Smooth muscle cell (in vitro differentiated cells): ENCODE results near the gene MDP1. TPM values are rescaled to one million over a fixed set of nuclear protein-coding genes. Genes with fewer than 3 reads are reported as not detected.

Experiments
- DNase-seq: peaks from one replicate; lab custom pipeline; 2025; ENCODE audit not compliant: unreplicated experiment; lab: John Stamatoyannopoulos, UW
- H2AFZ ChIP-seq: fragments of 200-600 bp; sonication (generic); 2 replicates; pipeline ENCODE4 v1.6.0; 2016; ENCODE audit warnings: antibody characterized with exemption, low read depth, mild to moderate bottlenecking
- H3F3A ChIP-seq: fragments of 200-600 bp; sonication (generic); 2 replicates; pipeline ENCODE4 v1.6.0; 2017; ENCODE audit warnings: antibody characterized with exemption, low read depth
- H3K27ac ChIP-seq: fragments of 200-600 bp; sonication (generic); 2 replicates; pipeline ENCODE4 v1.5.1; 2016; ENCODE audit warnings: low read depth, mild to moderate bottlenecking
- H3K27me3 ChIP-seq: fragments of 200-600 bp; sonication (generic); 2 replicates; pipeline ENCODE4 v1.6.1; 2016; ENCODE audit warnings: low read depth, mild to moderate bottlenecking
- H3K36me3 ChIP-seq: fragments of 200-600 bp; sonication (generic); 2 replicates; pipeline ENCODE4 v1.5.1; 2016; ENCODE audit warnings: low read depth
- H3K4me1 ChIP-seq: fragments of 200-600 bp; sonication (generic); 2 replicates; pipeline ENCODE4 v1.5.1; 2016; ENCODE audit warnings: low read depth
- H3K4me2 ChIP-seq: fragments of 200-600 bp; sonication (generic); 2 replicates; pipeline ENCODE4 v1.6.0; 2016; ENCODE audit warnings: mild to moderate bottlenecking
- H3K4me3 ChIP-seq: fragments of 200-600 bp; sonication (generic); 2 replicates; pipeline ENCODE4 v1.5.1; 2016; ENCODE audit warnings: mild to moderate bottlenecking
- H3K79me2 ChIP-seq: fragments of 200-600 bp; sonication (generic); 2 replicates; pipeline ENCODE4 v1.6.0; 2016; ENCODE audit warnings: low read depth, mild to moderate bottlenecking
- H3K9ac ChIP-seq: fragments of 200-600 bp; sonication (generic); 2 replicates; pipeline ENCODE4 v1.6.0; 2016; ENCODE audit warnings: low read depth
- H3K9me3 ChIP-seq: fragments of 200-600 bp; sonication (generic); replicated peaks from 2 replicates; pipeline ENCODE4 v1.5.1; 2016; ENCODE audit warnings: low read depth
- H4K20me1 ChIP-seq: fragments of 200-600 bp; sonication (generic); 2 replicates; pipeline ENCODE4 v1.6.0; 2016; ENCODE audit warnings: low read depth
- WGBS: methylation state at CpG from one replicate; pipeline ENCODE4 v1.1.7; 2016; ENCODE audit warnings: low lambda C conversion rate; 5-methylcytosine and 5-hydroxymethylcytosine counted together
- polyA plus RNA-seq: library from polyadenylated mRNA; unstranded; fragments of >200 nt; fragmentation: Nextera tagmentation; extraction: Ambion mirVana; gene quantifications from 2 replicates; pipeline ENCODE4 v1.2.1, GENCODE V29; 2016
- total RNA-seq: library from RNA; depleted of rRNA; stranded (reverse); fragments of >200 nt; gene quantifications from 2 replicates; pipeline ENCODE4 v1.2.3, GENCODE V29; 2014
- TF ChIP-seq, protein P1 (sequence below): fragments of 200-600 bp; sonication (generic); IDR thresholded peaks from 2 replicates; pipeline ENCODE4 v1.5.1; 2017; ENCODE audit warnings: borderline replicate concordance, mild to moderate bottlenecking, antibody characterized with exemption; ENCODE audit not compliant: insufficient read depth, poor library complexity, severe bottlenecking

MDP1 gene
- total and polyA plus RNA-seq, 2 experiments from 2014 or later, result 31.0 to 42.3 TPM

DNA sequence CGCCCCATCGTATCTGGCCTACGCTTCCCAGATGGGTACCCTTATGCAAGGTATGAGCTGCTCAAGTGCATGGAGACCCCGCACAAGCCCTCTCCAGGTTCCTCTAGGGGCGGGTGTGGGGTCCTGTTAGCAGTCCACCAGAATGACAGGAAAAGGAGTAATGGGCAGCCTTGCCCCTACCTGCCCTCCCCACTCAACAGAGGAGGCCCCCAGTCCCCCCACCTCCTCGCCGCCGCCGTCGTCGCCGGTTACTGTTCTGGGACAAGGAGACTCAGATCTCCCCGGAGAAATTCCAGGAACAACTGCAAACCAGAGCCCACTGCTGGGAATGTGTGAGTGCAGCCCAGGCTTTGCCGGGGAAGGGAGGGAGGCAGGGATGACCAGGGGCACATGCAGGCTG, 38.0 kb downstream of the MDP1 start:
- H3K4me1 ChIP-seq, result no peaks in the 10 kb centered on the region
- no peak overlapping the region for H3K4me3 ChIP-seq
- H3K79me2 ChIP-seq, result no peaks in the 10 kb centered on the region
- no peaks in the 10 kb centered on the region for H4K20me1 ChIP-seq
- H3K27me3 ChIP-seq, result no peaks in the 10 kb centered on the region
- 96% methylated on average over 14 of the region's 14 CpGs for WGBS
- H3K9me3 ChIP-seq, result no peaks in the 10 kb centered on the region
- no peak overlapping the region for H3K4me2 ChIP-seq
- DNase-seq, result no peak
- no peak overlapping the region for H3K27ac ChIP-seq
- no peak overlapping the region for H3K9ac ChIP-seq
- no peaks in the 10 kb centered on the region for H3F3A ChIP-seq
- H2AFZ ChIP-seq, result no peak overlapping the region
- no peaks in the 10 kb centered on the region for H3K36me3 ChIP-seq
- TF ChIP-seq, protein P1, sequence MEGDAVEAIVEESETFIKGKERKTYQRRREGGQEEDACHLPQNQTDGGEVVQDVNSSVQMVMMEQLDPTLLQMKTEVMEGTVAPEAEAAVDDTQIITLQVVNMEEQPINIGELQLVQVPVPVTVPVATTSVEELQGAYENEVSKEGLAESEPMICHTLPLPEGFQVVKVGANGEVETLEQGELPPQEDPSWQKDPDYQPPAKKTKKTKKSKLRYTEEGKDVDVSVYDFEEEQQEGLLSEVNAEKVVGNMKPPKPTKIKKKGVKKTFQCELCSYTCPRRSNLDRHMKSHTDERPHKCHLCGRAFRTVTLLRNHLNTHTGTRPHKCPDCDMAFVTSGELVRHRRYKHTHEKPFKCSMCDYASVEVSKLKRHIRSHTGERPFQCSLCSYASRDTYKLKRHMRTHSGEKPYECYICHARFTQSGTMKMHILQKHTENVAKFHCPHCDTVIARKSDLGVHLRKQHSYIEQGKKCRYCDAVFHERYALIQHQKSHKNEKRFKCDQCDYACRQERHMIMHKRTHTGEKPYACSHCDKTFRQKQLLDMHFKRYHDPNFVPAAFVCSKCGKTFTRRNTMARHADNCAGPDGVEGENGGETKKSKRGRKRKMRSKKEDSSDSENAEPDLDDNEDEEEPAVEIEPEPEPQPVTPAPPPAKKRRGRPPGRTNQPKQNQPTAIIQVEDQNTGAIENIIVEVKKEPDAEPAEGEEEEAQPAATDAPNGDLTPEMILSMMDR, result no peak

- TF ChIP-seq, protein P1, result no peak
- Histone ChIP-seq H4K20me1 (no peaks in the 10 kb centered on the region), H3K36me3 (no peaks in the 10 kb centered on the region), H3K9ac (no peak overlapping the region), H3K4me2 (no peak overlapping the region), H3K79me2 (no peaks in the 10 kb centered on the region), H2AFZ (no peak overlapping the region), H3F3A (no peaks in the 10 kb centered on the region), H3K27me3 (no peaks in the 10 kb centered on the region), H3K27ac (no peak overlapping the region), H3K4me1 (peaks cover 4% of the 10 kb centered on the region), H3K4me3 (no peak overlapping the region), H3K9me3 (no peaks in the 10 kb centered on the region)
- 98% methylated on average over 12 of the region's 12 CpGs for WGBS
- no peak for DNase-seq
These were observed 38.6 kb downstream of the MDP1 start for GRCh38 chr14:24177041-24177825.

DNA sequence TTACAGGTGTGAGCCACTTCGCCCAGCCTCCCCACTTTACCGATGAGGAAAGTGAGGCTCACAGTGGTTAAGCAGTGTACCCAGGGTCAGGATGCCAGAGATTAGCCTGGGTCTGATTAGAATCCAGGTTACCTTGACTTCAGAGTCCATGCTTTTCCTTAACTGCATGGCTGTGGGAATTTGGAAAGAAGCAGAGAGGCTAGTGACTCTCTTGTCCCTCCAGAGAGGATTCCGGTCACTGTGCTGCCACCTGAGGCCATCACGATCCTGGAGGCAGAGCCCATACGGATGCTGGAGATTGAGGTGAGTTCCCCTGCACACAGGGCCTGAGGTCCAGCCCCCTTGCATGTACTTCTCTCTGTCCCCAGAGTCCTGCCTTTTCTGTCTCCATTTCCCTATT, 39.3 kb downstream of the MDP1 start:
- Histone ChIP-seq H4K20me1 (no peaks in the 10 kb centered on the region), H3K36me3 (no peaks in the 10 kb centered on the region)

More for the DNA sequence above, 39.3 kb downstream of the MDP1 start:
- Histone ChIP-seq H3K4me2 (no peak overlapping the region), H3F3A (no peaks in the 10 kb centered on the region), H3K79me2 (no peaks in the 10 kb centered on the region), H3K27me3 (no peaks in the 10 kb centered on the region), H3K27ac (no peak overlapping the region), H3K4me3 (no peak overlapping the region), H2AFZ (no peak overlapping the region), H3K9me3 (no peaks in the 10 kb centered on the region), H3K9ac (no peak overlapping the region), H3K4me1 (peaks cover 6% of the 10 kb centered on the region)
- WGBS, result 99% methylated on average over 5 of the region's 5 CpGs
- TF ChIP-seq, protein P1, result no peak
- no peak for DNase-seq
